Esophagus muscularis mucosa (tissue), 4 donors: ENCODE data around the gene S100G.

Experiments
- CTCF ChIP-seq, 3 experiments: fragments of 200-600 bp in 2 of 3; fragments of 450-650 bp in 1 of 3; sonication (generic) in 2 of 3; IDR thresholded peaks; one replicate each; pipeline ENCODE4 v1.5.1; 2017 to 2019; ENCODE audit warnings: antibody characterized with exemption in 3 of 3, mild to moderate bottlenecking in 2 of 3, moderate library complexity in 1 of 3
- EP300 ChIP-seq: sonication (generic); formaldehyde crosslinking; IDR thresholded peaks from one replicate; pipeline ENCODE4 v1.6.1; 2017; ENCODE audit warnings: antibody characterized with exemption
- POLR2A ChIP-seq: fragments of 450-650 bp; IDR thresholded peaks from one replicate; pipeline ENCODE4 v1.6.1; 2017; ENCODE audit warnings: antibody characterized with exemption, moderate library complexity, mild to moderate bottlenecking, low read depth

- TF ChIP-seq CTCF (IDR thresholded peaks at IDR 0.05) (no peak), EP300 (no peak), POLR2A (no peak)
Observed at GRCh38 chrX:16617382-16617781, 32.6 kb upstream of the S100G start.
